NCI-H187 treated with DMSO at 0.1 percent for 48 hours (cell line): ENCODE measurements around the gene ZNF277.

Experiments used
- DNase-seq: peaks from one replicate; lab custom pipeline; 2025; lab: John Stamatoyannopoulos, UW

Gene ZNF277

GRCh38 chr7:112254709-112255387 is 48.4 kb downstream of the ZNF277 start:
- DNase-seq, result no peak

GRCh38 chr7:112255388-112255720 is 48.9 kb downstream of the ZNF277 start:
- no peak for DNase-seq

- no peak for DNase-seq
Observed at GRCh38 chr7:112257073-112257472, 50.6 kb downstream of the ZNF277 start.

- no peak for DNase-seq
Observed at GRCh38 chr7:112260911-112261310, 54.4 kb downstream of the ZNF277 start.

GRCh38 chr7:112262036-112262435 is 55.5 kb downstream of the ZNF277 start:
- no peak for DNase-seq

GRCh38 chr7:112262855-112263487 is 56.5 kb downstream of the ZNF277 start:
- no peak for DNase-seq

- DNase-seq, result no peak
Observed at GRCh38 chr7:112263519-112263918, 57.0 kb downstream of the ZNF277 start.

- DNase-seq, result no peak
Observed at GRCh38 chr7:112266141-112266540, 59.6 kb downstream of the ZNF277 start.

- DNase-seq, result no peak
Observed at GRCh38 chr7:112266595-112267270, 60.2 kb downstream of the ZNF277 start.

- no peak for DNase-seq
Observed at GRCh38 chr7:112267944-112268691, 61.6 kb downstream of the ZNF277 start.

- peak; percentile 59 for DNase-seq
Observed at GRCh38 chr7:112271162-112271561, 64.7 kb downstream of the ZNF277 start.

GRCh38 chr7:112272921-112273561 is 66.5 kb downstream of the ZNF277 start:
- DNase-seq, result no peak

GRCh38 chr7:112279042-112279441 is 72.5 kb downstream of the ZNF277 start:
- DNase-seq, result no peak

GRCh38 chr7:112280267-112280666 is 73.8 kb downstream of the ZNF277 start:
- DNase-seq, result no peak

GRCh38 chr7:112282476-112283188 is 76.1 kb downstream of the ZNF277 start:
- no peak for DNase-seq

- DNase-seq, result no peak
Observed at GRCh38 chr7:112283382-112283910, 77.0 kb downstream of the ZNF277 start.

- no peak for DNase-seq
Observed at GRCh38 chr7:112286250-112287086, 80.0 kb downstream of the ZNF277 start.

- DNase-seq, result no peak
Observed at GRCh38 chr7:112288301-112288700, 81.8 kb downstream of the ZNF277 start.

- DNase-seq, result no peak
Observed at GRCh38 chr7:112290065-112290464, 83.6 kb downstream of the ZNF277 start.

GRCh38 chr7:112292162-112292561 is 85.7 kb downstream of the ZNF277 start:
- DNase-seq, result no peak
